ENCODE measurements around the gene IGFL1. TPM values are rescaled to one million over a fixed set of nuclear protein-coding genes. Genes with fewer than 3 reads are reported as not detected.
A peak's percentile ranks its signal among the peaks of the same experiment; 100 is the strongest.
"Not testable (repeated sequence)": the region's sequence is repeated elsewhere in the genome, so short reads cannot be mapped to it uniquely, and the experiment has no call there.

The IGFL1 gene
- total RNA-seq, 1 experiment from 2014 or later: not detected

DNA sequence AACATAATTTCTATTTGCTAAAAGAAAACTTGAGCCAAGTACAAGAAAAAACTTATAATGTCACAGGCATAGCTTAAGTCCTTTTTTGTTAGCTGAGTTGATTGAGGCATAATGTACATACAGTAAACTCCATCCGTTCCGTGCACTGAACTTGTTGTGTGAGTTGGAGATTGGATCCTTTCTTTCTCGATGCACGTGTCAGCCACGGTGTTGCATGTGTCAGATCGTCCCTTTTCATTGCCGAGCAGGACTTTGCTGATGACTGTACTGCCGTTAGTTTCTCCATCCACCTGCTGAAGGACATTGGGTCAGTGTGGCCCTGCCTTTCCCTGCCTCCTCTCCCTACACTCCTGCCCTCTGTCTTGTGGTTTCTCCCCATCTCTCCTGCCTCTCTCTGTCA is 47.1 kb upstream of the IGFL1 start:
- no peak for DNase-seq (ENCODE audit: low spot score)
- BruUV-seq (replicated peaks): no TSS peak
- Histone ChIP-seq H3K4me3 (ENCODE audit: low read depth, low read length, poor library complexity, severe bottlenecking) (no peak overlapping the region), H3K4me1 (ENCODE audit: insufficient read depth, low read length, poor library complexity, severe bottlenecking) (no peaks in the 10 kb centered on the region), H3K9me3 (ENCODE audit: low read depth, low read length, poor library complexity, severe bottlenecking) (no peaks in the 10 kb centered on the region), H3K27ac (ENCODE audit: low read depth, low read length, poor library complexity, severe bottlenecking) (no peak overlapping the region), H3K27me3 (replicated peaks; ENCODE audit: insufficient read depth, low read depth, low read length, poor library complexity) (no peaks in the 10 kb centered on the region), H3K36me3 (ENCODE audit: insufficient read depth, low read length, poor library complexity, severe bottlenecking) (no peaks in the 10 kb centered on the region)
- intact Hi-C loops (cut with micrococcal nuclease; ENCODE audit: unreplicated experiment): no loop called here
- CTCF ChIA-PET: no interaction called here
- POLR2A ChIA-PET (ENCODE audit: low non-redundant PET): no interaction called here
- TF ChIP-seq, protein P1, sequence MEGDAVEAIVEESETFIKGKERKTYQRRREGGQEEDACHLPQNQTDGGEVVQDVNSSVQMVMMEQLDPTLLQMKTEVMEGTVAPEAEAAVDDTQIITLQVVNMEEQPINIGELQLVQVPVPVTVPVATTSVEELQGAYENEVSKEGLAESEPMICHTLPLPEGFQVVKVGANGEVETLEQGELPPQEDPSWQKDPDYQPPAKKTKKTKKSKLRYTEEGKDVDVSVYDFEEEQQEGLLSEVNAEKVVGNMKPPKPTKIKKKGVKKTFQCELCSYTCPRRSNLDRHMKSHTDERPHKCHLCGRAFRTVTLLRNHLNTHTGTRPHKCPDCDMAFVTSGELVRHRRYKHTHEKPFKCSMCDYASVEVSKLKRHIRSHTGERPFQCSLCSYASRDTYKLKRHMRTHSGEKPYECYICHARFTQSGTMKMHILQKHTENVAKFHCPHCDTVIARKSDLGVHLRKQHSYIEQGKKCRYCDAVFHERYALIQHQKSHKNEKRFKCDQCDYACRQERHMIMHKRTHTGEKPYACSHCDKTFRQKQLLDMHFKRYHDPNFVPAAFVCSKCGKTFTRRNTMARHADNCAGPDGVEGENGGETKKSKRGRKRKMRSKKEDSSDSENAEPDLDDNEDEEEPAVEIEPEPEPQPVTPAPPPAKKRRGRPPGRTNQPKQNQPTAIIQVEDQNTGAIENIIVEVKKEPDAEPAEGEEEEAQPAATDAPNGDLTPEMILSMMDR (conservative IDR thresholded peaks at IDR 0.05; ENCODE audit: low read depth, low read length): no peak
- TF ChIP-seq EZH2 (IDR thresholded peaks at IDR 0.05; ENCODE audit: borderline replicate concordance, low read depth, low read length, poor library complexity, severe bottlenecking): no peak

DNA sequence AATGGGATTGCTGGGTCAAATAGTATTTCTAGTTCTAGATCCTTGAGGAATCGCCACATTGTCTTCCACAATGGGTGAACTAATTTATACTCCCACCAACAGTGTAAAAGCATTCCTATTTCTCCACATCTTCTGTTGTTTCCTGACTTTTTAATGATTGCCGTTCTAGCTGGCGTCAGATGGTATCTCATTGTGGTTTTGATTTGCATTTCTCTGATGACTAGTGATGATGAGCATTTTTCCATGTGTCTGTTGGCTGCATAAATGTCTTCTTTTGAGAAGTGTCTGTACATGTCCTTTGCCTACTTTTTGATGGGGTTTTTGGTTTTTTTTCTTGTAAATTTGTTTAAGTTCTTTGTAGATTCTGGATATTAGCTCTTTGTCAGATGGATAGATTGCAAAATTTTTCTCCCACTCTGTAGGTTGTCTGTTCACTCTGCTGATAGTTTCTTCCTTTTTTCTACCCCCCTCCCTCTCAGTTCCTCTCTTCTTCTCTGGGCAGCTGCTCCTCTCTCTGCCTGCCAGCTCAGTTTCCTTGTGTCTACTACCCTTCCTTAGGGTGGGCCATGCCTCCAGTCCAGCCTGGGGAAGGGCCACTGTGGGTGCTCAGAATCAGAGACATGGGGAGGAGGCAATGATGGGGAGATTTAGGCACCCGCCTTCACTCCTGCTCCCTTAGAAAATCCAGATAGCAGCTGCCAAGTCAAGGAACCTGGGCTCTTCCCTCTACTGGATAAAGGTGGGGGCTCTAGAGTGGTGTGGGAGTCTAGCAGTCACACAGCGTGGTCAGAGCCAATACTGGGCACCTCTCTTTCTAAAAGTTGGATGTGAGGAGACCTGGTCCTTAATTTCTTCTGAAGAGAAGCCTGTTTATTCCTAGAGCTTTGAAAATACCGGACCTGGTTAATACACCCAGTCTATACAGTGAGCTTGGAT is 44.5 kb upstream of the IGFL1 start:
- H3K4me3 ChIP-seq (ENCODE audit: low read depth, low read length, poor library complexity, severe bottlenecking); intact Hi-C loops (cut with micrococcal nuclease; ENCODE audit: unreplicated experiment); H3K9me3 ChIP-seq (ENCODE audit: low read depth, low read length, poor library complexity, severe bottlenecking); BruUV-seq (replicated peaks); H3K27ac ChIP-seq (ENCODE audit: low read depth, low read length, poor library complexity, severe bottlenecking); CTCF ChIA-PET; H3K36me3 ChIP-seq (ENCODE audit: insufficient read depth, low read length, poor library complexity, severe bottlenecking); H3K4me1 ChIP-seq (ENCODE audit: insufficient read depth, low read length, poor library complexity, severe bottlenecking); H3K27me3 ChIP-seq (replicated peaks; ENCODE audit: insufficient read depth, low read depth, low read length, poor library complexity); POLR2A ChIA-PET (ENCODE audit: low non-redundant PET): not testable (repeated sequence)
- peak; percentile 50 for DNase-seq (ENCODE audit: low spot score)

DNA sequence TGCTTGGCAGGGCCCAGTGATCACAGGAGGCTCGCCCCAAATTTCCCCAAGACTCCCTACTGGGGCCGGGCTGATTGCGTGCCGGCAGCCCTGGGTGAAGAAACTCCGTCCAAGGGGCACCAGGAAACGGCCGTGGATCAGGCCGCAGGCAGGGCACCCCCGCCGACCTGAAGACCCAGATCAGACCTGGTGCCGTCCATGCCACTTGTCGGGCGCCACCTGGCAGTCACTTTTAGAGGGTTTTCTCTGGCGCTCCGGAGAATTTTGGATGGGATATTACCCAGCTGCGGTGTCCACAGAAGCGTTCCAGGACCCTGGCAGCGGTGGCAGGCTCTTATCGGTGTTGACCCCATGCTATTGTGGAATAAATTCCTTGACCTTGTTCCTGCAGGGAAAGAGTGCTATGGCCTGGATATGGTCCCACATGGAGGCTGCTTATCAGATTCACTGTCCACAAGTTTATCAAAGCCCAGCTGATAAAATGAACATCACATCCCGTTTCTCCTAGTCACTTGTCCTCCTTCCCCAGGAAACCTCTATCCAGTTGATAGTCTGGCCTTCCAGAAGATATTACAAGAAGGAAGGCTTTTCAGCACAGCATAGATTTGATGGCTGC is 43.3 kb upstream of the IGFL1 start:
- ChIA-PET CTCF (no interaction called here), POLR2A (ENCODE audit: low non-redundant PET) (no interaction called here)
- Histone ChIP-seq H3K4me1 (ENCODE audit: insufficient read depth, low read length, poor library complexity, severe bottlenecking) (no peaks in the 10 kb centered on the region), H3K27me3 (replicated peaks; ENCODE audit: insufficient read depth, low read depth, low read length, poor library complexity) (no peaks in the 10 kb centered on the region), H3K27ac (ENCODE audit: low read depth, low read length, poor library complexity, severe bottlenecking) (no peak overlapping the region), H3K36me3 (ENCODE audit: insufficient read depth, low read length, poor library complexity, severe bottlenecking) (no peaks in the 10 kb centered on the region), H3K4me3 (ENCODE audit: low read depth, low read length, poor library complexity, severe bottlenecking) (no peak overlapping the region), H3K9me3 (ENCODE audit: low read depth, low read length, poor library complexity, severe bottlenecking) (no peaks in the 10 kb centered on the region)
- no TSS peak for BruUV-seq (replicated peaks)
- TF ChIP-seq, protein P1 (conservative IDR thresholded peaks at IDR 0.05; ENCODE audit: low read depth, low read length): no peak
- no peak for TF ChIP-seq EZH2 (IDR thresholded peaks at IDR 0.05; ENCODE audit: borderline replicate concordance, low read depth, low read length, poor library complexity, severe bottlenecking)
- no peak for DNase-seq (ENCODE audit: low spot score)
- intact Hi-C loops (cut with micrococcal nuclease; ENCODE audit: unreplicated experiment): no loop called here
